ENCODE data around the gene HOXC11. TPM values are rescaled to one million over a fixed set of nuclear protein-coding genes. Genes with fewer than 3 reads are reported as not detected.

HOXC11 gene
- polyA plus RNA-seq, 10 donors, result 0.08 to 9.7 (median 2.8) TPM; not detected in 4

GRCh38 chr12:53996240-53997203 is 23.6 kb downstream of the HOXC11 start:
- peak in 1 of 3 donors; percentile 77 for DNase-seq

DNA sequence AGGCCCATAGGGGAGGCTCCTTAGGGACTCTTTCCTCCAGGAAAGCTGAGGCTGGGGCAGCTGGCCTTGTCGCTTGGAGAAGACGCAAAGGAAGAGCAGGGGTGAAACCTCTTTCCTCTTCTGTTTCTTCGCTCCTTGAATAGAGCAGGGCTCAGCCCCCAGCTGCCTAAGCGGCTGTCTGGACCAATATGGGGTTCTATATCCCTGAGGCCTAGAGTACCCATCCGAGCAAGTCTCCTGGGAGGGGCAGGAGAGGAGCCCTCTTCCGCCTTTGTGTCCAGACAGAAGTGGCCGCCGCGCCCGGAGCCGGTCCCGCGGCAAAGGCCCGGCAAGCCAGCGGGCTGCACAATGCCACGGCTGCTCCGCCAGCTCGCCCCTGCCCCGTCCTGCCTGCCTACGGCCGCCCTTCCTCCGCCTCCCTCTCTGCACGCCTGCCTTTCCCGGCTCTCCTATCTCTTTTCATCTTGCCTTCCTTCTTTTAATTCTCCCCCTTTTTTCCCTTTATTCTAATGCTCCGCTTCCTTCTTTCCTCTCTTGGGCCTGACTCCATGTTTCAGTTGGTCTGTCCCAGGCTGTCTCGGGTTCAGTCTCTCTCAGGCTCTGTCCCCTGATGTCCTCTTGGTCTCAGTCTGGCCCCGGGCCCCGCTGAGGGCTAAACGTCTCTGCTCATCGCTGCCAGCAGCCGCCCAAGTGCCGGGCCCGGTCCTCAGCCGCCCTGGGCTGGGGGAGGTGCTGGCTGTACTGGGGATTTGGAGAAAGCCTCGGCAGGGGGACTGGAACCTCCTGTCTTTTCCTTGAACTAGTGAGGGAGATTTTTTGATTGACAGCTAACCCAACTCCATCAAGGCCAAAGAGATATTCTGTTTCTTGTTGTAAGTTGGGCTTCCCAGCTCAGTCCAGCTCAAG is 24.5 kb downstream of the HOXC11 start:
- peak in 1 of 3 donors; percentile 83 for DNase-seq

DNA sequence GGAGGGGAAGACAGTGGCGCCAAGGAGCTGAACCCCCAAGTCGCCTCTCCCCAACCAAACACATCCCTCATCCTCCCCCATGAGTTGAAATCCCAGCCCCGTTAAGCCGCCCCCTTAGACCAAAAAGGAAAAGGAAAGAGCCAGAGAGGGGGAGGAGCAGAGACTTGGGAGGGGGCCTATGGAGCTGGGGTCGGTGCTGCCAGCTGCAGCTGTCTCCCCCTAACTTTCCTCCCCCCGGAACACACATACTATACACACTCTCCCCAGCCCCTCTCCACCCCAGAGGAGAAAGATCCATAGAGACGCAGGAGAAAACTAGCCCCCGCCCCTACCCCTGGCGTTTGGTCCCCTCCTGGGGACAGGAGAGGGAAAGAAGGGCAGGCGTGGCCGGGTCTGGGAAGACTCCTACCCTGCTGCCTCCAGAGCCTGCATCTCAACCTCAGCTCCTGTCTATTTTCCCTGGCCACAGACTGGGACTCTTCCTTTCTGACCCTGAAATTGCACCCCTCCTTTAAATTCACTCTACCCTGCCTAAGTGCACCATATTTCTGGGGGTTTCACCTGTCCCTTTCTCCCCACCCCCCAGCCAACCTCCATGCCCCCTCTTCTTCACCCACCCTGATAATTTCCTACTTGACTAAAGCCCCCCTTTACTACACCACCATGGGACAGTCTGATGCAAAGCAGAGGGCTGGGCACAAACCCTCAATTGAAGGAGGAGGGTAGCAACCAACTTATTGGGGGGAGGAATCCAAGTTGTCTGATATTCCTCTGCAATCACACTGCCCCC is 25.4 kb downstream of the HOXC11 start:
- peak in 1 of 3 donors; percentile 86 for DNase-seq

DNA sequence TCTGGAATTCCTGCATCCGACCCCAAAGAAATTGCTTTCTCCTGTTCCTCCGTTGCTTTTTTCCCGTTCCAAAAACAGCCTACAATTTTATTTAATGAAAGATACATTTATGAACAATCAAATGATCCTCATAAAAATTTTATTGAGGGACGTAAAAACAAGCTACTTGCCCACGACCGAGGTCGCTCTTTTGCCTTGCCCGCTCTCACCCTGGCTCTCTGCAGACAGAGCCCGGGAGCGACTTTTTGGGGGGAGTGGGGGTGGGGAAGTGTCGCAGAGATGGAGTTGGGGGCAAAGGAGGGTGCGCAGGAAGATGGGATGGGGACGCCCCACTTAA is 25.9 kb downstream of the HOXC11 start:
- no peak for DNase-seq

GRCh38 chr12:53999559-54000115 is 26.7 kb downstream of the HOXC11 start:
- peak in 2 of 3 donors; percentile 83 to 96 for DNase-seq

DNA sequence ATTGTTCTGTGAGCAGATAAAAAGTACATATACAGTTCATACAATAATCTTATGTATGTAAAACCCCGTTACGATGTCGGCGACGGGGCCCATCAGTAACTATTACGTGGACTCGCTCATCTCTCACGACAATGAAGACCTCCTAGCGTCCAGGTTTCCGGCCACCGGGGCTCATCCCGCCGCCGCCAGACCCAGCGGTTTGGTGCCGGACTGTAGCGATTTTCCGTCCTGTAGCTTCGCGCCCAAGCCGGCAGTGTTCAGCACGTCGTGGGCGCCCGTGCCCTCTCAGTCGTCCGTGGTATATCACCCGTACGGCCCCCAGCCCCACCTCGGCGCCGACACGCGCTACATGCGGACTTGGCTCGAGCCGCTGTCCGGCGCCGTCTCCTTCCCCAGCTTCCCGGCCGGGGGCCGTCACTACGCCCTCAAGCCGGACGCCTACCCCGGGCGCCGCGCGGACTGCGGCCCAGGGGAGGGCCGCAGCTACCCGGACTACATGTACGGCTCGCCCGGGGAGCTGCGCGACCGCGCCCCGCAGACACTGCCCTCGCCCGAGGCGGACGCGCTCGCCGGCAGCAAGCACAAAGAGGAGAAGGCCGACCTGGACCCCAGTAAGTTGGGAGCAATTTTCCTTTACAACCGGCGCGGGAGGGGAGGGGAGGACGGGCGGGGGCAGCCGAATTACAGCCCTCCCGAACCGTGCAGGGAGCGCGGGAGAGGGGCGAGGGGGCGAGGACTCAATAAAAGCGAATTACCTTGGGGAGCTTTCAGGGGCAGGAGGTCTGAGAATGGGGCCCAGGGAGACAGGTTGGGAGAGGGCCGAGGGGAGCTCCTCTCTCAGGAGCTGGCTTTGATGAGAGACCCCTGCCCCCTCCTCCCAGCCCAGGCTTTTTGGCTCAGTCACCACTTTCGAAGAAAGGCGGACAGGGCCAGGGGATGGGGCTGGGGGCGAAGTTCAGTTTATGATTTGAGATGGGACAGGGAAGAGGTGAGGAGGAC is 27.5 kb downstream of the HOXC11 start, which contains the start of gene HOXC9:
TSS of gene HOXC9 (plus strand) at position 46 of the 999 bp plus-strand sequence. CDS start at position 74, 28 bp downstream.
- DNase-seq, result no peak

- DNase-seq, result no peak
Measured at GRCh38 chr12:54001283-54002187, 28.6 kb downstream of the HOXC11 start.

- peak in 1 of 3 donors; percentile 69 for DNase-seq
Measured at GRCh38 chr12:54002278-54002914, 29.5 kb downstream of the HOXC11 start.

- peak in 1 of 3 donors; percentile 67 for DNase-seq
Measured at GRCh38 chr12:54002915-54003389, 30.0 kb downstream of the HOXC11 start.

DNA sequence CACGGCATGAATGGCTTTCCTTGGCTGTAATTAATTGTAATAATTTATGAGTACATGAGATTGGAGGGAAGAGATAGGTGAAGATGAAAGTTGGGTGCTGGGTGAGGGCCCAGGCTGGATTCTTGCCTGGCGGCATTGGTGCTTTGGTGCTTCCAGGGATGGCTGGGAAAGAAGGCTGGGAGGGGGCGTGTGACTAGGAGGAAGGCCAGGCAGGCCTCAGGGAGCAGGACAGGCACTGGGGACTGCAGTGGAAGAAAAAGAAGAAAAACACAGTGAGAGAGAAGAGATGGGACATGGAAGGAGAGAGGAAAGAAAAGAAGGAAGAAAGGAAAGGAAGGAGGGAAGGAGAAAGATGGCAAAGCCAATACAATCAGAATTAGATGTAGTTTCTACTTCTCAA is 30.7 kb downstream of the HOXC11 start:
- DNase-seq, result no peak

DNA sequence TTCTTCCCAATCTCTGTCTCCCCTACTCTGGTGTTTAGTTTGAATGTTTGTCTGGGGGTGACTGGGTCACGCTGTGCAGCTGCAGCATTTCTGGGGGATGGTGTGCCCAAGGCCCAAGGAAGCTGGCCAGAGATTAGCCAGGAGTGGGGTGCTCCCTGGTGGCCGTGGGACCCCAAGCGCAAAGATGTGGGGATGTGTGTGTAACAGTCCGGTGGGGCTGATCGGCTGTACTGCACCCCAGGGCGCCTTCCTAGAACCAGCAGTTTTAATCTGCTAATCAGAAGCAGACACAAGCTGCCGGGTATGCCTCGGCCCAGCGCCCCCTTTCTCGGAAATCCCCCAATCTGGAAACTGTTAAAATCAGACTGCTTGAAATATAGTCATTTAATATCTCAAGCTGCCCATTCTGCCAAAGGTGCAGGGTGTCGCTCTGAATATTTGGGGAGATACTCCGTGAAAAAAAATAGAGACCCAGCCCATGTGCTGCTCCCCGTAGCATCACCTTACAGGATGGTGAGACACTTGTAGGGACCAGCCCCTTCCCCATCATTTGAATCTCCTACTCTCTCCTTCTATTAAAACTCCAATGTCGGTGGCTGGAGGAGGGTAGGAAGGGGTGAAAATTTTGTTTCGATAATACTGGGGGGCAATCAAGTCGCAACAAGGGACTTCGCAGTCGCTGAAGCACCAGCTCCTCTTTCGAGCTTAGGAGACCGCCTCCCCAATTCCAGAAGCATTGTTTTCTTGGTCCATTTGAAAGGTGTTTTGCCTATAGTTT is 31.3 kb downstream of the HOXC11 start:
- no peak for DNase-seq

DNA sequence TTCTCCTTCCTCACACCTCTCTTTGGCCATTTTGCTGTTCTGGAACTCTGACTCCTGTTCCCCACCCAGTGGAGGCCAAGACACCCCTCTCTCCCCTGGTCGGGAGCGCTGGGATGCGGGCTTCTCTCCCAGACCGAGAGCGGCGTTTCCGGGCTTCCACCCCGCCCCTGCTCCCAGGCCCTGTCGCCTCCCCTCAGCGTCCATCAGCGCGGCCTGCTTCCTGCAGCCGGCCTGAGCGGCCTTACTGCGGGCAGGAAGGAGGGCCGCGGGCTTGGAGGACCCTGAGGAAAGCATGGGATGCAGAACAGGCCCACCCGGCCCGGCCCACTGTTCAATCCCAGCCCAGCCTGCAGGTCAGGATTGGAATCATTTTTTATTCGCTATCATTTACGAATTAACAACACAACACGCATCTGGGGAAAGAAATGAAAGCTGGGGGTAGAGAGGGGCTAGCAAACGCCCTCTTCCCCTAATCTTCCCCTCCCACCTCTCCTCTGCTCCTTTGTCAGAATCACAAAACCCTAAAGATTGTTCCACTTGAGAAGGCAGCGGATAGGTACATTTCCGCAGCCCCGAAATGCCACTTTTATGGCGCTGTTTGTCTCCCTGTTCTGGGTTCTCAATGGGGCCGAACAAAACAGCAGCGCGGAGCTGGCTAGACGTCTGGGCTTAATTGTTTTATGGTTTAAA is 32.1 kb downstream of the HOXC11 start:
- peak in 1 of 3 donors; percentile 89 for DNase-seq

DNA sequence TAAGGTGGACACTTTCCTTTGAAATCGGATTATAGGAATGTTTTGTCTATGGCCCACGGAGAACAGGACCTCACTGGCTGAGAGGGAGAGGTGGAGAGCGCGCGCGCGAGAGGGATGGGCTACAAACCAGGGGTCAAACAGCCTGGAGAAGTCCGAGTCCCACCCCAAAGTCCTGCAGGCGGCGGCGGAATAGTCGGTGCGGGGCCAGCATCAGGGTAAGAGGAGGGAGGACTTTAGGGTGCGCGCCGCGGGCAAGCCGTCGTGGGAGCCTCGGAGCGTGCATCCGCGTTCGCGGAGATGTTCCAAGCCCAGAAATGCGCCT is 32.6 kb downstream of the HOXC11 start:
- peak in 1 of 3 donors; percentile 74 for DNase-seq

- DNase-seq, result peak; percentile 86 to 96 (median 90)
Measured at GRCh38 chr12:54005853-54006558, 33.1 kb downstream of the HOXC11 start.

- DNase-seq, result no peak
Measured at GRCh38 chr12:54006559-54007220, 33.8 kb downstream of the HOXC11 start.
